ENCODE data around the gene SAMMSON.

Gene SAMMSON

GRCh38 chr3:70095260-70095659, 95.7 kb downstream of the SAMMSON start:
- DNase-seq, result no peak

DNA sequence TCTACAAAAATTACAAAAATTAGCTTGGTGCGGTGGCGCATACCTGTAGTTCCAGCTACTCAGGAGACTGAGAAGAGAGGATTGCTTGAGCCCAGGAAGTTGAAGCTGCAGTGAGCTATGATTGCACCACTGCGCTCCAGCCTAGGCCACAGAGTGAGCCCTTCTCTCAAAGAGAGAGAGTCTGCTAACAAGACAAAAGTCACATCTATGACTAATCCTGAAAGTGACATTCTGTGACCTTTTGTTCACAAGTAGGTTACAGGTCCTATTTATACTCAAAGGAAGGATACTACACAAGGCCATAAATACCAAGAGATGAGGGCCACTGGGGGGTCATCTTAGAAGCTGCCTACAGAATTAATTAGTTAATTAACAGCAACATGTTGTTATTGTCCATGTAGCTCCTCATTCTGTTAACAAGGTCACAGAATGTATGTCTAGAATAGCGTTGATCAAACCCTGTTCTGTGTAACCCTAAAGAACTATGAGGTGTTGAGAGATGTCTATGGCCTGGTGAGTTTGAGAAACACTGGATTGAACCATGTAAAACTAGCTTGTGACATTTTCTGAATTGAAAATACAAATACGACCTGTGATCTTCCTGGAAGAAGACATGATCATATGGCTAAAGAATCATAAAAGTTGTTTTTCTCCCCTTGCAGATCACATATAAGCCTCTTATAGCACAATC, 97.0 kb downstream of the SAMMSON start:
- DNase-seq, result no peak

DNA sequence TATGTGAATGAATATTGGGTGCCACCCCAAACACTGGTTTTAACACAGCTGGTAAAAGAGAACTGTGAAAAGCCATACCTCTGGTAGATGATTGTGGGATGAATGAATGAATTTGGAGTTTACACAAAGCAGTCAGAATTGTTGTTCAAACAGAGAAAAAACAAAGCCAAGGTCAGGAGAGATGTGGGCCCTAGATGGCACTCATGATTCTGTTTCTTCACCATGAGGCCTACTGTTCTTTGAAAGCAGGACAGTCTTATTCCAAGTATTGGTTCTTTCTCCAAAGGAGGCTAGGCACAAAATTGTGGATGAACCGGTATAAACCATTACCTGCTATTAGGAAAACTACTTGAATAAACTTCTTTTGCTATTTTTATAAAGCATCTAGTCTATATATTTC, 97.6 kb downstream of the SAMMSON start:
- no peak for DNase-seq

- no peak for DNase-seq
These were observed 108.5 kb downstream of the SAMMSON start for GRCh38 chr3:70108072-70108471.

DNA sequence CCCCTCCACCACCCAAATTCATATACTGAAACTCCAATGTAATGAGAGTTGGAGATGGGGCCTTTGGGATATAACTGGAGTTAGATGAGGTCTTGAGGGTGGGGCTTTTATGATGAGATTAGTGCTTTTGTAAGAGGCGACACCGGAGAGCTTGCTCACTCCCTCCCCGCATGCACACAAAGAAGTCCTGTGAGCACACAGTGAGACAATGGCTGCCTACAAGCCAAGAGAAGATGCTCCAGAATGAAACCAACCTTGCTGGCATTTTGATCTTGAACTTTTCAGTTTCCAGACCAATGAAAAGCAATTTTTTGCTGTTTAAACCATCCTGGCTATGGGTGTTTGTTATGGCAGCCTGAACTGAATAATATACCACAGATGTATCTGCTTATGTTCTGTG, 109.0 kb downstream of the SAMMSON start:
- no peak for DNase-seq

GRCh38 chr3:70110066-70110465, 110.5 kb downstream of the SAMMSON start:
- DNase-seq, result no peak

DNA sequence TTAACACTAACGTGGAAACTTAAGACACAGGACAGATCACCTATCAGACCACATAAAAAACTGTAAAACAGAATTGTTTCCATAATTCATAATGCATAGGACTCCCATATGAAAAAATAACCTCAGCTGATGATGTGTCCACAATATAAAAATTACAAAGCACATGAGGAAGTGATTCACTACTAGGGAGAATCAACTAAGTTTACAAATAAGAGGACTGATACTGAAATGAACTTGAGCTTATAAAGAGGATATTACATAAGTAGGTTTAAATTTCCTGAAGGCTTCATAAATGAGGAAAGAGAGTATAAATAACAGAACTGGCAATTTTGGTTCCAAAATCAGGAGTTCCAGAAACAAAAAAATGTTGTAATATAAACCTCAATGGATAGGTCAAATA, 111.9 kb downstream of the SAMMSON start:
- no peak for DNase-seq

DNA sequence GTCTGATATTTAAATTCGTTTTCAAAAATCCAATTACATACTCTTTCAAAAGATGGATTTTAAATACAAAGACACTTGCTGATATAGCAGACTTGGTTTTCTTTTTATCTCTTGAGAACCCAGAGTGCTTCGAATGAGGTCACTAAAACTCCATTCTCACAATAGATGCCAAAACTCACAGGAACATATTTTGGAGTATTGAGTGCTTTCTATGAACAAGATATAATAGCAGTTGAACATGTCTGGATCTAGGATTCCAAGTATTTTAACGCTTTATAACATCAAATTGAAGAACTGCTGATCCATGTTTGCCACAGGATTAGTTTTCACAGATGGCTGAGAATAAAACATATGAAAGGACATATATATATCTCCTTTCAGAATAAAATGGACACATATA, 113.2 kb downstream of the SAMMSON start:
- DNase-seq, result no peak

- DNase-seq, result no peak
These were observed 114.9 kb downstream of the SAMMSON start for GRCh38 chr3:70114431-70114830.

DNA sequence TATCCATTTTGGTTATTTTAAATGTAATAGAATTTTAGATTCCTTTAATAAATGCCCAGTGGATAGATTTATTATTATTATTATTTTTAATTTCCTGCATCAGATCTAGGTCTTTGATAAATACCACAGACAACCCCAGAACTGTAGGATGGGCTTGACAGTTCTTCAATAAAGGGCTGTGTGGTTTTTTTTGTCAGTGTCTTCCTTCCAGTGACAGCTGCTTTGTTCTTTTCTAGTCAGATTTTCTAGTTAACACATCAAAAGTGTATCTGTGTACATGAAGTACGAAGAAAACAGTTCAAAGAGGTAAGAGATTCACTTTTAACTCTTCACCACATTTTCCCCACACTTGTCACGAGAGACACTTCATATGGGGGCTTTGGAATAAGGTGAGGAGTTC, 120.3 kb downstream of the SAMMSON start:
- DNase-seq, result no peak

All from NCI-H1417 treated with DMSO at 0.1 percent for 48 hours (cell line).